SK-N-SH (cell line): Measurements from ENCODE around the gene LONRF3. TPM values are rescaled to one million over a fixed set of nuclear protein-coding genes. Genes with fewer than 3 reads are reported as not detected.
"Not testable (repeated sequence)": the region's sequence is repeated elsewhere in the genome, so short reads cannot be mapped to it uniquely, and the experiment has no call there.

Experiments used
- CTCF ChIA-PET: fragments of 300-600, 350-600 bp; formaldehyde crosslinking; extraction: SDS; loops from one replicate; lab custom pipeline; 2021; lab: Yijun Ruan, JAX
- POLR2A ChIA-PET: fragments of 350-600 bp; sonication (Branson Sonifier 250); formaldehyde crosslinking; extraction: SDS; loops from one replicate; lab custom pipeline; 2020; ENCODE audit warnings: antibody characterized with exemption, inconsistent platforms; lab: Yijun Ruan, JAX
- DNase-seq: peaks from one replicate; pipeline ENCODE4 v3.0.0; 2012
- H2AFZ ChIP-seq: fragments of 200-600 bp; sonication (generic); 2 replicates; pipeline ENCODE4 v1.8.1; 2016; ENCODE audit warnings: antibody characterized with exemption, mild to moderate bottlenecking, low read depth
- H3F3A ChIP-seq: fragments of 200-600 bp; sonication (generic); replicated peaks from 2 replicates; pipeline ENCODE3; 2016; ENCODE audit warnings: antibody characterized with exemption, mild to moderate bottlenecking; ENCODE audit not compliant: insufficient read depth
- H3K27ac ChIP-seq, 2 experiments: fragments of 200-500 bp in 1 of 2; fragments of 200-600 bp in 1 of 2; sonication (Bioruptor generic) in 1 of 2; sonication (generic), shearing (Covaris generic) in 1 of 2; 2 replicates each; pipeline versions ENCODE4 v1.5.1 to v1.6.1; 2014 to 2016; ENCODE audit warnings: low read depth in 2 of 2, inconsistent platforms in 1 of 2, low read length in 1 of 2, mild to moderate bottlenecking in 1 of 2, mixed read lengths in 1 of 2
- H3K27me3 ChIP-seq: fragments of 200-600 bp; sonication (generic), shearing (Covaris generic); 2 replicates; pipeline ENCODE4 v1.6.1; 2016; ENCODE audit warnings: mixed run types; ENCODE audit not compliant: insufficient read depth
- H3K36me3 ChIP-seq, 2 experiments: fragments of 200-500 bp in 1 of 2; fragments of 200-600 bp in 1 of 2; sonication (Bioruptor generic) in 1 of 2; sonication (generic) in 1 of 2; replicated peaks in 1 of 2; 2 replicates each; pipeline versions ENCODE3 to v1.5.1; 2014 to 2016; ENCODE audit warnings: low read length in 1 of 2, mild to moderate bottlenecking in 1 of 2; ENCODE audit not compliant: insufficient read depth in 2 of 2, control insufficient read depth in 1 of 2
- H3K4me1 ChIP-seq, 2 experiments: fragments of 200-500 bp in 1 of 2; fragments of 200-600 bp in 1 of 2; sonication (Bioruptor generic) in 1 of 2; sonication (generic), shearing (Covaris generic) in 1 of 2; 2 replicates each; pipeline versions ENCODE4 v1.5.1 to v1.6.1; 2014 to 2016; ENCODE audit warnings: low read depth in 1 of 2, low read length in 1 of 2, mixed run types in 1 of 2; ENCODE audit not compliant: insufficient read depth in 2 of 2, control insufficient read depth in 1 of 2
- H3K4me2 ChIP-seq: fragments of 200-600 bp; sonication (generic), shearing (Covaris generic); 2 replicates; pipeline ENCODE4 v1.6.1; 2017; ENCODE audit warnings: mixed run types
- H3K4me3 ChIP-seq, 2 experiments: fragments of 200-500 bp in 1 of 2; fragments of 200-600 bp in 1 of 2; sonication (Bioruptor generic) in 1 of 2; sonication (generic), shearing (Covaris generic) in 1 of 2; 2 replicates each; pipeline versions ENCODE4 v1.5.1 to v1.8.1; 2014 to 2016; ENCODE audit warnings: low read depth in 2 of 2, inconsistent platforms in 1 of 2, low read length in 1 of 2, mild to moderate bottlenecking in 1 of 2, mixed read lengths in 1 of 2, moderate library complexity in 1 of 2
- H3K79me2 ChIP-seq: fragments of 200-600 bp; sonication (generic); 2 replicates; pipeline ENCODE4 v1.8.1; 2017; ENCODE audit warnings: mild to moderate bottlenecking; ENCODE audit not compliant: insufficient read depth
- H3K9ac ChIP-seq: fragments of 200-600 bp; sonication (generic); 2 replicates; pipeline ENCODE4 v1.6.1; 2017; ENCODE audit warnings: mixed run types
- H3K9me2 ChIP-seq: fragments of 200-600 bp; sonication (generic); 2 replicates; pipeline ENCODE4 v1.6.1; 2017; ENCODE audit warnings: mixed run types
- H3K9me3 ChIP-seq: fragments of 200-600 bp; sonication (generic); 2 replicates; pipeline ENCODE4 v1.6.1; 2017; ENCODE audit warnings: mixed run types, mild to moderate bottlenecking, moderate library complexity
- H4K20me1 ChIP-seq: fragments of 200-600 bp; sonication (generic); 2 replicates; pipeline ENCODE4 v1.6.1; 2017; ENCODE audit warnings: mild to moderate bottlenecking, mixed run types; ENCODE audit not compliant: insufficient read depth
- CHD2 ChIP-seq: fragments of 150-350 bp; IDR thresholded peaks from 2 replicates; pipeline ENCODE4 v1.6.1; 2018; ENCODE audit warnings: low read length; ENCODE audit not compliant: partially characterized antibody
- ELF1 ChIP-seq: IDR thresholded peaks from 2 replicates; pipeline ENCODE4 v1.4.0; 2012
- FOXJ3 ChIP-seq: sonication (generic); formaldehyde crosslinking; IDR thresholded peaks from 2 replicates; pipeline ENCODE4 v1.5.1; 2020; ENCODE audit warnings: mild to moderate bottlenecking, missing genetic modification reagents
- GABPA ChIP-seq: IDR thresholded peaks from 2 replicates; pipeline ENCODE4 v1.4.0; 2012; ENCODE audit warnings: low read depth, mild to moderate bottlenecking
- MEF2A ChIP-seq: IDR thresholded peaks from 2 replicates; pipeline ENCODE4 v1.4.0; 2012; ENCODE audit warnings: low read depth, borderline replicate concordance
- MXI1 ChIP-seq: IDR thresholded peaks from 2 replicates; pipeline ENCODE4 v1.6.1; 2012; ENCODE audit warnings: mild to moderate bottlenecking, low read depth, low read length, improper control_type of control experiment
- NRF1 ChIP-seq: IDR thresholded peaks from 2 replicates; pipeline ENCODE4 v1.6.1; 2012; ENCODE audit warnings: low read depth, mild to moderate bottlenecking, low read length
- POLR2AphosphoS5 ChIP-seq: IDR thresholded peaks from 2 replicates; pipeline ENCODE4 v1.6.1; 2012; ENCODE audit warnings: low read depth, low read length
- RAD21 ChIP-seq: IDR thresholded peaks from 2 replicates; pipeline ENCODE4 v1.6.1; 2012; ENCODE audit warnings: mild to moderate bottlenecking, low read length
- RCOR1 ChIP-seq: fragments of 150-350 bp; IDR thresholded peaks from 2 replicates; pipeline ENCODE4 v1.6.1; 2017; ENCODE audit warnings: antibody characterized with exemption, low read length
- RXRA ChIP-seq: IDR thresholded peaks from 2 replicates; pipeline ENCODE4 v1.4.0; 2012; ENCODE audit warnings: low read depth, mild to moderate bottlenecking, borderline replicate concordance
- TEAD4 ChIP-seq: IDR thresholded peaks from 2 replicates; pipeline ENCODE4 v1.4.0; 2012; ENCODE audit warnings: mild to moderate bottlenecking, borderline replicate concordance; ENCODE audit not compliant: insufficient read depth
- WGBS: methylation state at CpG from one replicate; pipeline ENCODE4 v1.1.6; 2017; ENCODE audit warnings: low lambda C conversion rate; 5-methylcytosine and 5-hydroxymethylcytosine counted together
- polyA plus RNA-seq, 3 experiments: library from polyadenylated mRNA; depleted of rRNA; stranded (reverse); fragments of >200 nt; gene quantifications; 2 replicates each; pipeline ENCODE4 v1.2.3, GENCODE V29; 2012
- TF ChIP-seq, protein P1 (sequence below): fragments of 150-350 bp; IDR thresholded peaks from 2 replicates; pipeline ENCODE4 v1.6.1; 2016; ENCODE audit warnings: mild to moderate bottlenecking, low read depth, low read length
- TF ChIP-seq, protein P2 (sequence below): IDR thresholded peaks from 2 replicates; pipeline ENCODE4 v1.4.0; 2012; ENCODE audit warnings: low read depth
- TF ChIP-seq, protein P3 (sequence below): IDR thresholded peaks from 2 replicates; pipeline ENCODE4 v1.4.0; 2012; ENCODE audit warnings: low read depth, borderline replicate concordance
- TF ChIP-seq, protein P4 (sequence below): IDR thresholded peaks from 2 replicates; pipeline ENCODE4; 2012
- TF ChIP-seq, protein P5 (sequence below): fragments of 150-350 bp; IDR thresholded peaks from 2 replicates; pipeline ENCODE4 v1.6.1; 2017; ENCODE audit warnings: antibody characterized with exemption, low read length, low read depth, borderline replicate concordance

The LONRF3 gene
- polyA plus RNA-seq, 1 of the 3 experiments (the other 2 are of a cell fraction): 0.07 TPM

DNA sequence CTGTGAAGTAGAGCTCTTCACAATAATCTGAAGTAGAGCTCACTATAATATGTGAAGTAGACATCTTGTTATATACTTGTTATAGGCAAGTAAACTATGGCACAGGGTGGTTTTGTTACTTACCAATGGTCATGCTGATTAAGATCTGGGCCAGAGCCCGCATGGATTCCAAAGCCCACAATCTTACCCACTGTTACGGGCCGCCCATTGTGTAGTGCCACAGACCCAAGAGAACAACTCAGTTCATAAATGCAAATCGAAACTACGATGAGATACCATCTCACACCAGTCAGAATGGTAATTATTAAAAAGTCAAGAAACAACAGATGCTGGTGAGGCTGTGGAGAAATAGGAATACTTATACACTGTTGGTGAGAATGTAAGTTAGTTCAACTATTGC, 51.5 kb downstream of the LONRF3 start:
- DNase-seq: no peak
- ChIA-PET CTCF (no interaction called here), POLR2A (no interaction called here)
- Histone ChIP-seq H3K4me3 (no peak overlapping the region), H3K79me2 (no peaks in the 10 kb centered on the region), H3K4me2 (no peak overlapping the region), H2AFZ (no peak overlapping the region), H3K9me2 (no peaks in the 10 kb centered on the region), H3K27me3 (peaks cover 16% of the 10 kb centered on the region), H3K36me3 (no peaks in the 10 kb centered on the region), H3K4me1 (no peaks in the 10 kb centered on the region), H3K9ac (no peak overlapping the region)
- 42% methylated on average over 5 of the region's 5 CpGs for WGBS
- TF ChIP-seq, protein P1, sequence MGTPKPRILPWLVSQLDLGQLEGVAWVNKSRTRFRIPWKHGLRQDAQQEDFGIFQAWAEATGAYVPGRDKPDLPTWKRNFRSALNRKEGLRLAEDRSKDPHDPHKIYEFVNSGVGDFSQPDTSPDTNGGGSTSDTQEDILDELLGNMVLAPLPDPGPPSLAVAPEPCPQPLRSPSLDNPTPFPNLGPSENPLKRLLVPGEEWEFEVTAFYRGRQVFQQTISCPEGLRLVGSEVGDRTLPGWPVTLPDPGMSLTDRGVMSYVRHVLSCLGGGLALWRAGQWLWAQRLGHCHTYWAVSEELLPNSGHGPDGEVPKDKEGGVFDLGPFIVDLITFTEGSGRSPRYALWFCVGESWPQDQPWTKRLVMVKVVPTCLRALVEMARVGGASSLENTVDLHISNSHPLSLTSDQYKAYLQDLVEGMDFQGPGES: no peak
- TF ChIP-seq, protein P2, sequence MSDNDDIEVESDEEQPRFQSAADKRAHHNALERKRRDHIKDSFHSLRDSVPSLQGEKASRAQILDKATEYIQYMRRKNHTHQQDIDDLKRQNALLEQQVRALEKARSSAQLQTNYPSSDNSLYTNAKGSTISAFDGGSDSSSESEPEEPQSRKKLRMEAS: no peak
- TF ChIP-seq, protein P3, sequence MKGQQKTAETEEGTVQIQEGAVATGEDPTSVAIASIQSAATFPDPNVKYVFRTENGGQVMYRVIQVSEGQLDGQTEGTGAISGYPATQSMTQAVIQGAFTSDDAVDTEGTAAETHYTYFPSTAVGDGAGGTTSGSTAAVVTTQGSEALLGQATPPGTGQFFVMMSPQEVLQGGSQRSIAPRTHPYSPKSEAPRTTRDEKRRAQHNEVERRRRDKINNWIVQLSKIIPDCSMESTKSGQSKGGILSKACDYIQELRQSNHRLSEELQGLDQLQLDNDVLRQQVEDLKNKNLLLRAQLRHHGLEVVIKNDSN: no peak
- no peak for TF ChIP-seq ELF1
- no peak for TF ChIP-seq NRF1
- no peak for TF ChIP-seq FOXJ3
- TF ChIP-seq MEF2A: no peak
- TF ChIP-seq CHD2: no peak
- no peak for TF ChIP-seq POLR2AphosphoS5
- TF ChIP-seq GABPA: no peak
- TF ChIP-seq RXRA: no peak
- no peak for TF ChIP-seq RCOR1
- TF ChIP-seq, protein P4, sequence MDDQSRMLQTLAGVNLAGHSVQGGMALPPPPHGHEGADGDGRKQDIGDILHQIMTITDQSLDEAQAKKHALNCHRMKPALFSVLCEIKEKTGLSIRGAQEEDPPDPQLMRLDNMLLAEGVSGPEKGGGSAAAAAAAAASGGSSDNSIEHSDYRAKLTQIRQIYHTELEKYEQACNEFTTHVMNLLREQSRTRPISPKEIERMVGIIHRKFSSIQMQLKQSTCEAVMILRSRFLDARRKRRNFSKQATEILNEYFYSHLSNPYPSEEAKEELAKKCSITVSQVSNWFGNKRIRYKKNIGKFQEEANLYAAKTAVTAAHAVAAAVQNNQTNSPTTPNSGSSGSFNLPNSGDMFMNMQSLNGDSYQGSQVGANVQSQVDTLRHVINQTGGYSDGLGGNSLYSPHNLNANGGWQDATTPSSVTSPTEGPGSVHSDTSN: no peak
- no peak for TF ChIP-seq RAD21
- TF ChIP-seq, protein P5, sequence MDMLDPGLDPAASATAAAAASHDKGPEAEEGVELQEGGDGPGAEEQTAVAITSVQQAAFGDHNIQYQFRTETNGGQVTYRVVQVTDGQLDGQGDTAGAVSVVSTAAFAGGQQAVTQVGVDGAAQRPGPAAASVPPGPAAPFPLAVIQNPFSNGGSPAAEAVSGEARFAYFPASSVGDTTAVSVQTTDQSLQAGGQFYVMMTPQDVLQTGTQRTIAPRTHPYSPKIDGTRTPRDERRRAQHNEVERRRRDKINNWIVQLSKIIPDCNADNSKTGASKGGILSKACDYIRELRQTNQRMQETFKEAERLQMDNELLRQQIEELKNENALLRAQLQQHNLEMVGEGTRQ: no peak
- TF ChIP-seq TEAD4: no peak
- TF ChIP-seq MXI1: no peak
- TF ChIP-seq, all 33 proteins: peak for 0
- no peak overlapping the region for H3K27ac ChIP-seq
- H4K20me1 ChIP-seq: no peaks in the 10 kb centered on the region
- no peaks in the 10 kb centered on the region for H3F3A ChIP-seq
- no peaks in the 10 kb centered on the region for H3K9me3 ChIP-seq

DNA sequence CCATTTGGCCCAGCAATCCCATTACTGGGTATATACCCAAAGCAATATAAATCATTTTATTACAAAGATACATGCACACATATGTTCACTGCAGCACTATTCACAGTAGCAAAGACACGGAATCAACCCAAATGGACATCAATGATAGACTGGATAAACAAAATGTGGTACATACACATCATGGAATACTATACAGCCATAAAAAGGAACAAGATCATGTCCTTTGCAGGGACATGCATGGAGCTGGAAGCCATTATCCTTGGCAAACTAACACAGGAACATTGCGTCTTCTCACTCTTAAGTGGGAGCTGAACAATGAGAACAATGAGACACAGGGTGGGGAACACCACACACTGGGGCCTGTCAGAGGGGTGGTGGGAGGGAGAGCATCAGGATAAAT, 51.9 kb downstream of the LONRF3 start:
- H3K9ac ChIP-seq, H3K9me3 ChIP-seq, H4K20me1 ChIP-seq, H3K9me2 ChIP-seq, CTCF ChIA-PET, POLR2A ChIA-PET, H3K79me2 ChIP-seq, H3K4me1 ChIP-seq, H3K36me3 ChIP-seq, H3K4me2 ChIP-seq, H3K4me3 ChIP-seq, H2AFZ ChIP-seq, H3K27ac ChIP-seq, DNase-seq, H3F3A ChIP-seq: not testable (repeated sequence)
- H3K27me3 ChIP-seq: peaks cover 16% of the 10 kb centered on the region
- 48% methylated on average over 2 of the region's 2 CpGs for WGBS

DNA sequence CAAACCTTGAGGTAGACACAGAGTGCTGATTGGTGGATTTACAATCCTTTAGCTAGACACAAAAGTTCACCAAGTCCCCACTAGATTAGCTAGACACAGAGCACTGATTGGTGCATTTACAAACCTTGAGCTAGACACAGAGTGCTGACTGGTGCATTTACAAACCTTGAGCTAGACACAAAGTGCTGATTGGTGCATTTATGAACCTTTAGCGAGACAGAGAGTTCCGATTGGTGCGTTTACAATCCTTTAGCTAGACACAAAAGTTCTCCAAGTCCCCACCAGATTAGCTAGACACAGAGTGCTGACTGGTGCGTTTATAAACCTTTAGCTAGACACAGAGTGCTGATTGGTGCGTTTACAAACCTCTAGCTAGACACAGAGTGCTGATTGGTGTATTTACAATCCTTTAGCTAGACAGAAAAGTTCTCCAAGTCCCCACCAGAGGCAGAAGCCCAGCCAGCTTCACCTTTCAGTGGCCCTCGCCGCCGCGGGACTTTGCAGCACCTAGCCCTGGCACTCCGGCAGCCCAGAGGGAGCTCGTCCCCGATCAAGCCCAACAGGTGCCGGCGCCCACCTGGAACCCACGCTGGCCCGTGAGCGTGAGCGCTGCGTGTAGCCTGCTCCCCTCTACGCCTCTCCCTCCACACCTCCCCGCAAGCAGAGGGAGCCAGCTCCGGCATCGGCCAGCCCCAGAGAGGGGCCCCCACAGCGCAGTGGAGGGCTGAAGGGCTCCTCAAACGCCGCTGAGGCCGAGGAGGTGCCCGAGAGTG, 53.7 kb downstream of the LONRF3 start:
- H3K9me2 ChIP-seq, H3K4me1 ChIP-seq, H3K4me2 ChIP-seq, H3F3A ChIP-seq, H4K20me1 ChIP-seq, POLR2A ChIA-PET, H3K27ac ChIP-seq, H3K9me3 ChIP-seq, CTCF ChIA-PET, DNase-seq, H3K4me3 ChIP-seq, H3K9ac ChIP-seq, H2AFZ ChIP-seq, H3K79me2 ChIP-seq, H3K36me3 ChIP-seq: not testable (repeated sequence)
- peaks cover 16% of the 10 kb centered on the region for H3K27me3 ChIP-seq
- WGBS: 39% methylated on average over 20 of the region's 28 CpGs
